HG03439 (cell line): ENCODE data around the gene TACR2.
"Not testable (repeated sequence)": the region's sequence is repeated elsewhere in the genome, so short reads cannot be mapped to it uniquely, and the experiment has no call there.

Source experiments
- ATAC-seq: cut with Tn5 transposase; IDR thresholded peaks from one replicate; pipeline ENCODE4 v1.9.1; 2021; ENCODE audit warnings: mild to moderate bottlenecking, moderate library complexity; ENCODE audit not compliant: unreplicated experiment

TACR2 gene

DNA sequence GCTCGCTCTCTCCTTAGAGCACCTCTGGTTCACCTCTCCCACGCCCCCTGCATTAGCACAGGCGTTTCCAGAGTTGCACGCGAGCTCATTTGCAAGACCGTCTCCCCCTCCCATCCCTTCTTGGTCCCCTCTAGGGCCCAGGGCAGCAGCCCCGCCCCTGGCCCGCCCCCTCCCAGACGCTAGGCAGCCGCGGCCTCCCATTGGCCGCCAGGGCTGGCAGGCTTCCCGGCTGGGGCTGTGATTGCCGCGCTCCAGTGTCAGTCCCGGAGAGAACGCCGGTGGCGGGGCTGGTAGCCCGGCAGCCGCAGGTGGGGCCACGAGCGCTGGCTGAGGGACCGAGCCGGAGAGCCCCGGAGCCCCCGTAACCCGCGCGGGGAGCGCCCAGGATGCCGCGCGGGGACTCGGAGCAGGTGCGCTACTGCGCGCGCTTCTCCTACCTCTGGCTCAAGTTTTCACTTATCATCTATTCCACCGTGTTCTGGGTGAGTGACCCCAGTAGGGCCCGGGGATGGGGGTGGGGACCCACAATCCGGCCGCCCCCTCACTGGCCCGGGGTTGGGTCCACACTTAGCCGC, 34.6 kb upstream of the TACR2 start, which contains the start of gene TSPAN15:
TSS of gene TSPAN15 (plus strand) at position 257 of the 575 bp plus-strand sequence. CDS start at position 387, 130 bp downstream.
- peak; percentile 79 for ATAC-seq

GRCh38 chr10:69450395-69450794, 33.7 kb upstream of the TACR2 start:
- not testable (repeated sequence) for ATAC-seq

DNA sequence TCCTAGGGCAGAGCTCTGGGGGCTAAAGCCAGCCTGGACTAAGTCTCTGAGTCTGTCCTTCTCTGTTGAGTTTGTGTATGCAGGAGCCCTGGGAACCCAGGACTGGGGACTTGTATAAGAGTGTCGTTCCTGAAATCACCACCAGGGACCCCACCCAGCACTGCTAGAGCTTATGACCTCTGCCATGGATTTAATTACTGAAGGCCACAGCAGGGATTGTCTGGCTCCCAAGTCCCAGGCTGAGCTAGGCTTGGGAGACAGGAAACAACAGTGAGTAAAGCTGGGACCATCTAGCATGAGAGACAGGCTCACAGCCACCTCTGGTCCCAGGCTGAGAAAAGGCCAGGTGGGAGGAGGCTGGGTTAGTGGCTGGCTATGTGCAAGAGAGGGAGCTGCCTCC, 33.1 kb upstream of the TACR2 start:
- ATAC-seq = no peak

GRCh38 chr10:69446650-69447151, 30.0 kb upstream of the TACR2 start:
- no peak for ATAC-seq

DNA sequence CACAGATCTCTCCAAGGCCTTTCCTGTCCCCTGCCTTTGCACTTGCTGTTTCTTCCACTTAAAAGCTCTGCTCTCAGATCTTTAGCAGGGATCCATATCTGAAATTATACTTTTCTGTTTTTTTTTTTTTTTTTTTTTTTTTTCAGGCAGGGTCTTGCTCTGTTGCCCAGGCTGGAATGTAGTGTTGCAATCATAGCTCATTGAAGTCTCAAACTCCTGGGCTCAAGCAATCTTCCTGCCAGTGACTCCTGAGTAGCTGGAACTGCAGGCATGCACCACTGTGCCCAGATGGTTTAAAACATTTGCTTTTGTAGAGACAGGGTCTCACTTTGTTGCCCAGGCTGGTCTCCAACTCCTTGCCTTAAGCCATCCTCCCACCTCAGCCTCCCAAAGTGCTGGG, 29.5 kb upstream of the TACR2 start:
- ATAC-seq = no peak

- no peak for ATAC-seq
These were observed 28.3 kb upstream of the TACR2 start for GRCh38 chr10:69445041-69445440.

DNA sequence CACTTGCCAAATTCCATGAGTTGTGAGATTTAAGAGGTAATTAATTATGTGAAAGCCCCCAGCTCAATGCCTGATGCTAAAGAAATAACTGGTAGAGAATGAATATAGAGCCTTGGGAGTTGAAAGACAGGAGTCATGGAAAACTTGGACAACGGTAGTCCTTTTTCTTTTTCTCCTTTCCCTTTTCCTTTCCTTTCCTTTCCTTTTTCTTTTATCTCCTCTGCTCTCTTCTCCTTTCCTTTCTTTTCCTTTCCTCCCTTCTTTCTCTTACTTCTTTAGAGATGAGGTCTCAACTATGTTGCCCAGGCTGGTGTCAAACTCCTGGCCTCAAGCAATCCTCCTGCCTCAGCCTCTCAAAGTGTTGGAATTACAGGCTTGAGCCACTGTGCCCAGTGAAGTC, 26.6 kb upstream of the TACR2 start:
- ATAC-seq = no peak

- ATAC-seq = no peak
These were observed 23.2 kb upstream of the TACR2 start for GRCh38 chr10:69439813-69440506.

- no peak for ATAC-seq
These were observed 22.6 kb upstream of the TACR2 start for GRCh38 chr10:69439350-69439739.

DNA sequence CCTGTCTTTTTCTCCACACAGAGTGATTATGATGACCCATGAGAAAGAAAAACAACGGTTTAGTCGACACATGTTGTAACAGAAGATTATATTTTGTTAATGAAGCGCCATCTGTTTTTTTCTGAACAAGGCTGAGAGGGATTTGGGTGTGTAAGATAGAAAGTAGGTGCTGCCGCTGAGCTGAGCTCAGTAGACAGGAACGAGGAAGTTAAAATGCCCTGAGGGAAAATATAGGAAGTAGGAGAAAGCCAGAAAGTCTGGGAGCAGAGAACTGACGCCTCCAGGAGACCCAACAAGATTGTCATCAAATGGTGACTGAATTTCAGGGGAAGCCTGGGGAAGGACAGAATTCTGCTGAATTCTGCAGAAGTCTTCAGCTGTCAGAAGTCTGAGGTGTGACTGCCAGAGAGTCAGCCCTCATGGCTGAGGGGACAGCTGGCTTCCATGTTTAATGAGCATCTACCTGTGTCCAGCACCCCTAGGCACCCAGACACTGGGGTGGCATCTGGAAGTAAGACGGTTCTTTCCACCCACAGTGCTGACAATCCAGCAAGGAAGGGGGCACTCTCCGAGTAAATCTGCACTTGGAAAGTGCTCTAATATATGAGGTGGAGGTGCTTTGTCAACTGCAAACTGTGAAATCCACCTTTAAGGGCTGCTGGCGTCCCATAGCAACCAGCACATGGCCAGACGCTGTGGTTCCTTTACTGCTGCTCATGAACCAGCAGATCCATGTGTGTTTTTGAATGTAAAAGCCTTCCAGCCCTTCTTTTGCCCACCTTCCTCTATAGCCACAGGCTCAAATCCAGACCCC, 22.0 kb upstream of the TACR2 start:
- ATAC-seq = no peak

DNA sequence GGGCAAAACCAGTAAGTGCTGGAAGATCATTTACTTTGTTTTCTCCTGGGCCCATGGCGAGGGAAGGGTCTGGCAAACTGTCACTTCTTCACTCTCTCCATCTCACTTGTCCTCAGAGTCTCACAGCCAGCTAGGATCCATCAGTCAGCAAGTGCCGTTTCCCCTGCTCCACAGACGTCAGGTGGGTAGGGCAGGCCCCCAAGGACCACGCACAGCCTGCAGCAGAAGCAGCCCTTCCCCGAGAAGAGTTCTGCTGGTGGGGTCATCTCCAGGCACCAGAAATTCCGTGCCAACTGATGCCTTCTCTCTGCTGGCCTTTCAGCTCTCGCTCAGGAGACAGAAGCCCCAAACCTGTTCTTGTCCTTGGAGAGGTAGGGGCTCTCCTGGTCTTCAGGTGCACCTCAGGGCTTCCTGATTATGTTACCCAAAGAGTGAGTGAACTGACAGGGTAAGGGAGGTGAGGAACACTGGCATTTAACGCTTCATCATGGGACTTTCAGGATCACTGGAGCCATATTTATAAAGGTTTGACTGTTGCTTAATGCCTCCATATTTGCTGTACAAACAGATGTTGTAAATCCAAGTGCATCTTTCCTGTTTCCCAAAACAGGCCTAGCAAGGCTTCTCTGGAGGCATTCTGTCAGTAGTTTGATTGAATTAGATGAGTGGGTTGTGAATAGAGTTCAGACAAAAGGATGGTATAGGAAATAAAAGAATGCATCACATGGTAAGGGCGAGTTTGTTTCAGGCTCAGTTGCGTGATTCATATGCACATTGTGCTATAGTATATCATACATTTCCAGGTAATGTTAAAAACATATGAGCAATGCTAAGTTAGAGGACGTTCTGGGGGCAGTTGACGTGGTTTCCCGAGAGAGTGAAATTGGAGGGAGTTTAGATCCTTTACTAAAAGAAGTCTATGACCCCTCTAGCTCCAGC, 20.9 kb upstream of the TACR2 start:
- no peak for ATAC-seq

GRCh38 chr10:69435966-69436520, 19.3 kb upstream of the TACR2 start:
- no peak for ATAC-seq

GRCh38 chr10:69434926-69435325, 18.2 kb upstream of the TACR2 start:
- ATAC-seq = no peak

DNA sequence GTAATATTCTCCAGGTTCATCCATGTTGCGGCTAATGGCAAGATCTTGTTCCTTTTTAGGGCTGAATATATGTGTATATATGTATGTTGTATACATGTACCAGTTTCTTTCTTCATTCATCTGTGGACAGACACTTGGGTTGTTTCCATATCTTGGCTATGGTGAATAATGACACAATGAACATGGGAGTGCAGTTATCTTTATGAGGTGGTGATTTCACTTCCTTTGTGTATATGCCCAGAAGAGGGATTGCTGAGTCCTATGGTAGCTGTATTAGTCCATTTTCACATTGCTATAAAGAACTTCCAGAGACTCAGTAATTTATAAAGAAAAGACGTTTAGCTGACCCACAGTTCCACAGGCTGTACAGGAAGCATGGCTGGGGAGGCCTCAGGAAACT, 17.5 kb upstream of the TACR2 start:
- no peak for ATAC-seq

- ATAC-seq = no peak
These were observed 11.4 kb upstream of the TACR2 start for GRCh38 chr10:69428165-69428564.

GRCh38 chr10:69426376-69426727, 9.6 kb upstream of the TACR2 start:
- ATAC-seq = no peak

- no peak for ATAC-seq
These were observed 9.0 kb upstream of the TACR2 start for GRCh38 chr10:69425511-69426298.

GRCh38 chr10:69425041-69425440, 8.3 kb upstream of the TACR2 start:
- ATAC-seq = no peak

- no peak for ATAC-seq
These were observed 6.0 kb upstream of the TACR2 start for GRCh38 chr10:69422676-69423075.
